Subcutaneous adipose tissue (tissue), 4 donors: ENCODE data around the gene FGD5. TPM values are rescaled to one million over a fixed set of nuclear protein-coding genes. Genes with fewer than 3 reads are reported as not detected.

Experiments
- total RNA-seq, 4 donors: library from RNA; depleted of rRNA; stranded (reverse); fragments of >200 nt; gene quantifications; one replicate each; pipeline ENCODE4 v1.1.0, GENCODE V29; 2016
- TF ChIP-seq, protein P1 (sequence below): fragments of 450-650 bp; IDR thresholded peaks from one replicate; pipeline ENCODE4 v1.5.1; 2016; ENCODE audit warnings: low read depth, mild to moderate bottlenecking, control low read depth, antibody characterized with exemption, moderate library complexity

The FGD5 gene
- total RNA-seq, 4 donors from 2014 or later = 18.2 to 62.9 (median 27.6) TPM

DNA sequence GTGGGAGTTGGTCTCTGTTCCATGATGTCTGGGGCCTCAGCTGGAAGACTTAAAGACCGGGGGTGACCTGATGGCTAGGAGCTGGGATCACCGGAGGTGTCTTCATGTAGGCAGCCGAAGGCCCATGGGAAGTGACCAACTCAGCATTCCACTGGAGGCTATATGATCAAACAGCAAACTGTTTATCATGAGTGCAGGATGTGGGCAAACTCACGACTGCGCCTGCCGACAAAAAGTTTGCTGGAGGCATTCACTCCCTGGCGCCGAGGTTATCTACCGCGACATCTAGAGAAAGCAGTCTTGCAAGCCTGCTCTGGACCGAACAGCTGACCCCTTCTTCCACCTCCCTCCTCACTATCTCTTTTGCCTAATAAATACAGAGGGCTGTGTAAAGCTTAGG lies 65.9 kb downstream of the FGD5 start:
- TF ChIP-seq, protein P1, sequence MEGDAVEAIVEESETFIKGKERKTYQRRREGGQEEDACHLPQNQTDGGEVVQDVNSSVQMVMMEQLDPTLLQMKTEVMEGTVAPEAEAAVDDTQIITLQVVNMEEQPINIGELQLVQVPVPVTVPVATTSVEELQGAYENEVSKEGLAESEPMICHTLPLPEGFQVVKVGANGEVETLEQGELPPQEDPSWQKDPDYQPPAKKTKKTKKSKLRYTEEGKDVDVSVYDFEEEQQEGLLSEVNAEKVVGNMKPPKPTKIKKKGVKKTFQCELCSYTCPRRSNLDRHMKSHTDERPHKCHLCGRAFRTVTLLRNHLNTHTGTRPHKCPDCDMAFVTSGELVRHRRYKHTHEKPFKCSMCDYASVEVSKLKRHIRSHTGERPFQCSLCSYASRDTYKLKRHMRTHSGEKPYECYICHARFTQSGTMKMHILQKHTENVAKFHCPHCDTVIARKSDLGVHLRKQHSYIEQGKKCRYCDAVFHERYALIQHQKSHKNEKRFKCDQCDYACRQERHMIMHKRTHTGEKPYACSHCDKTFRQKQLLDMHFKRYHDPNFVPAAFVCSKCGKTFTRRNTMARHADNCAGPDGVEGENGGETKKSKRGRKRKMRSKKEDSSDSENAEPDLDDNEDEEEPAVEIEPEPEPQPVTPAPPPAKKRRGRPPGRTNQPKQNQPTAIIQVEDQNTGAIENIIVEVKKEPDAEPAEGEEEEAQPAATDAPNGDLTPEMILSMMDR = no peak

- TF ChIP-seq, protein P1 = no peak
Observed at GRCh38 chr3:14885307-14885706, 66.5 kb downstream of the FGD5 start.

GRCh38 chr3:14886101-14886500 lies 67.3 kb downstream of the FGD5 start:
- TF ChIP-seq, protein P1 = no peak

- TF ChIP-seq, protein P1 = no peak
Observed at GRCh38 chr3:14889205-14889604, 70.4 kb downstream of the FGD5 start.

DNA sequence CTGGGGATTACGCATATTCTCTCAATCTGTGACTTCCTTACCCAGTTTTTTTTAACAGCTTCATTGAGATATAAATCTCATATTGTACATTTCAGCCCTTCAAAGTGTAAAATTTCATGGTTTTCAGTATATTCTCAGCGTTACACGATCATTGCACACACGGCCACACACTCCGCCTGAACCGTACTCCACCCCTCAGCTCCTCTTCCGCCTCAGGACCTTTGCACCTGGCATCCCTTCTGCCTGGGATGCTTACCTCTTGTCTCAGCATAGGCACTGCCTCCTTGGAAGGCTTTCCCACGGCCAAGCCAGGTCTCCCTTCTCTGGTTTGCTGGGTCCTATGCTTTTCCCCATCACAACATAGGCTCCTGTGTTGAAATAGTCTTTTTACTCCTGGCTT lies 71.2 kb downstream of the FGD5 start:
- TF ChIP-seq, protein P1 = no peak

- TF ChIP-seq, protein P1 = no peak
Observed at GRCh38 chr3:14890476-14890875, 71.7 kb downstream of the FGD5 start.

DNA sequence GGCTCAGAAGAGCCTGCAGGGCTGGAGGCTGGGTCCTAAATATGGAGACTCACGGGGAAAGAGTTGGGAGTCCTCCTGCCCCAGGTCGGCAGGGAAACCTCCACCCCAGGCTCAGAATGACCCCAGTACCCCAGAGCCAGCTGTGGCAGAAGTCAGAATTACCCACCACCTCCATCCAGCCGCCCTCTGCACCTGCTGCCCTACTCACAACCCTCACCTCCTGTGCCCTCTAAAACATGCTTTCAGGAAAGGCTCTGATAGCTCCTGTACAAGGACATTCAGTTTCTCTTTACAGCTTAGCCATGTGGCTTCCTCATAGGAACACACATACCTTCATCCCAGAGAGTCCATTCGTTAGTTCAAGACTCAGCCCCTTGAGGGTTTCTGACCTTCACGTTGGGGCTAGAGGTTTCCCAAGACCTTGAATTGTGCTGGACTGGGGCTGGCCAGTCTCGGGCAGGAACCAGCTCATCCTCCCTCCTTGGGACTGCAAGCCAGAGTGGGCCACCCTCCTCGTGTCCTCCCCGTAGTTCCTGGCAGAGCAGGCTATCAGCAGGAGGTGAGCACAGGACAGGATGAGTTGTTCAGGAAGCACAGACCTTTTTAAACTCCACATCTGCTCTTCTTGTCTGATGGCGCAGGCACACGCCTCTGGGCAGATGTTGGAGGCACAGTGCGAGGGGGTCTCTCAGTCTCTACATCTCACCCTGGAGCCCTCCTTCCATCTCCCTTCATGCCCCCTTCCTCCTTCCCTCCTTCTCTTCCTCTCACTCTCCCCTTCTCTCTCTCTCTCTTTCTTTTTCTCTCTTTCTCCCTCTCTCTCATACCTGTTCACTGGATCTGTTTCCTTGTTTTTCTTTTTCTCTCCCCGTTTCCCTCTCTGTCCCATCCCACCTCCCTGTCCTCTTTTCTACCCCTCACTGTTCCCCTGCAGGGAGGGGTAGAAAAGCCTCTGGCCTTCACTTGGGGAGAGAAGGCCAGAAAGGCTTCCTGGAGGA lies 72.7 kb downstream of the FGD5 start:
- TF ChIP-seq, protein P1 = no peak
